RWPE2 (cell line): ENCODE data around the gene LRBA.

Source experiments
- ATAC-seq: fragments of 200-7000 bp; cut with Tn5 transposase; 3 replicates; pipeline ENCODE4 v1.9.1; 2021; ENCODE audit warnings: low read depth
- DNase-seq: peaks from one replicate; pipeline ENCODE4 v3.0.0-alpha.2; 2020; ENCODE audit warnings: low spot score
- H3K27ac ChIP-seq: fragments of 450-650 bp; 2 replicates; pipeline ENCODE4 v1.5.1; 2017; ENCODE audit warnings: mild to moderate bottlenecking; ENCODE audit not compliant: poor library complexity, severe bottlenecking
- H3K27me3 ChIP-seq: fragments of 250-450 bp; sonication (Bioruptor Pico); 2 replicates; pipeline ENCODE4 v1.5.1; 2021; ENCODE audit warnings: mild to moderate bottlenecking, moderate library complexity; ENCODE audit not compliant: insufficient read depth, poor library complexity, severe bottlenecking
- H3K36me3 ChIP-seq: fragments of 250-450 bp; sonication (Bioruptor Pico); 2 replicates; pipeline ENCODE4 v1.5.1; 2020; ENCODE audit warnings: low read depth, mild to moderate bottlenecking, moderate library complexity
- H3K4me1 ChIP-seq: fragments of 250-450 bp; sonication (Bioruptor Pico); 2 replicates; pipeline ENCODE4 v1.5.1; 2021; ENCODE audit warnings: mild to moderate bottlenecking, moderate library complexity; ENCODE audit not compliant: insufficient read depth, poor library complexity, severe bottlenecking
- H3K4me3 ChIP-seq: fragments of 250-450 bp; sonication (Bioruptor Pico); 2 replicates; pipeline ENCODE4 v1.5.1; 2021; ENCODE audit warnings: mild to moderate bottlenecking, moderate library complexity; ENCODE audit not compliant: severe bottlenecking
- H3K9me3 ChIP-seq: fragments of 250-450 bp; sonication (Bioruptor Pico); 2 replicates; pipeline ENCODE4 v1.5.1; 2021; ENCODE audit warnings: mild to moderate bottlenecking, moderate library complexity; ENCODE audit not compliant: severe bottlenecking
- CTCF ChIP-seq: fragments of 450-650 bp; IDR thresholded peaks from one replicate; pipeline ENCODE4 v1.5.1; 2017; ENCODE audit warnings: mild to moderate bottlenecking, moderate library complexity; ENCODE audit not compliant: poor library complexity, severe bottlenecking

LRBA gene

GRCh38 chr4:150591904-150592303 is 423.2 kb downstream of the LRBA start:
- Histone ChIP-seq H3K36me3 (peaks cover 11% of the 10 kb centered on the region; the same call in 1 of the 2 replicates), H3K27ac (no peak overlapping the region), H3K9me3 (no peaks in the 10 kb centered on the region), H3K4me1 (no peaks in the 10 kb centered on the region), H3K4me3 (no peak overlapping the region), H3K27me3 (no peaks in the 10 kb centered on the region)
- ATAC-seq = no peak
- TF ChIP-seq CTCF = no peak
- DNase-seq = no peak

- Histone ChIP-seq H3K9me3 (no peaks in the 10 kb centered on the region), H3K36me3 (peaks cover 11% of the 10 kb centered on the region; the same call in 1 of the 2 replicates), H3K27ac (no peak overlapping the region), H3K27me3 (no peaks in the 10 kb centered on the region), H3K4me3 (no peak overlapping the region), H3K4me1 (no peaks in the 10 kb centered on the region)
- DNase-seq (no peak), ATAC-seq (no peak)
- no peak for TF ChIP-seq CTCF
Measured at GRCh38 chr4:150591406-150591805, 423.7 kb downstream of the LRBA start.

GRCh38 chr4:150590631-150591030 is 424.5 kb downstream of the LRBA start:
- no peak for TF ChIP-seq CTCF
- H3K9me3 ChIP-seq = no peaks in the 10 kb centered on the region
- H3K4me1 ChIP-seq = no peaks in the 10 kb centered on the region
- no peak overlapping the region for H3K4me3 ChIP-seq
- peaks cover 11% of the 10 kb centered on the region; the same call in 1 of the 2 replicates for H3K36me3 ChIP-seq
- H3K27ac ChIP-seq = no peak overlapping the region
- no peak for DNase-seq
- H3K27me3 ChIP-seq = no peaks in the 10 kb centered on the region
- no peak for ATAC-seq

- no peak for TF ChIP-seq CTCF
- Histone ChIP-seq H3K4me1 (no peaks in the 10 kb centered on the region), H3K4me3 (no peak overlapping the region), H3K9me3 (no peaks in the 10 kb centered on the region), H3K36me3 (peaks cover 11% of the 10 kb centered on the region; the same call in 1 of the 2 replicates), H3K27me3 (no peaks in the 10 kb centered on the region), H3K27ac (no peak overlapping the region)
- ATAC-seq = no peak
- DNase-seq = no peak
Measured at GRCh38 chr4:150589157-150589556, 425.9 kb downstream of the LRBA start.

- ATAC-seq (no peak), DNase-seq (no peak)
- no peaks in the 10 kb centered on the region for H3K9me3 ChIP-seq
- no peak for TF ChIP-seq CTCF
- H3K27ac ChIP-seq = no peak overlapping the region
- no peaks in the 10 kb centered on the region for H3K4me1 ChIP-seq
- H3K4me3 ChIP-seq = no peak overlapping the region
- H3K27me3 ChIP-seq = no peaks in the 10 kb centered on the region
- H3K36me3 ChIP-seq = peaks cover 11% of the 10 kb centered on the region; the same call in 1 of the 2 replicates
Measured at GRCh38 chr4:150588316-150588715, 426.8 kb downstream of the LRBA start.
